Measurements from ENCODE around the gene MYH9.

Gene MYH9

GRCh38 chr22:36425977-36426523, 38.3 kb upstream of the MYH9 start:
- H3K36me3 ChIP-seq (ENCODE audit: control insufficient read depth in 2 of 2, insufficient read depth in 1 of 2, low read length in 2 of 2): no peaks in the 10 kb centered on the region
- no peak overlapping the region for H3K4me3 ChIP-seq (ENCODE audit: low read depth, low read length)
- 0 out of 2 replicates have a peak, but pooled peaks cover 3% of the 10 kb centered on the region for H3K4me1 ChIP-seq (ENCODE audit: control insufficient read depth, insufficient read depth, low read length)
- H3K9me3 ChIP-seq (ENCODE audit: control insufficient read depth, insufficient read depth, low read depth, low read length): no peaks in the 10 kb centered on the region
- TF ChIP-seq, protein P1, sequence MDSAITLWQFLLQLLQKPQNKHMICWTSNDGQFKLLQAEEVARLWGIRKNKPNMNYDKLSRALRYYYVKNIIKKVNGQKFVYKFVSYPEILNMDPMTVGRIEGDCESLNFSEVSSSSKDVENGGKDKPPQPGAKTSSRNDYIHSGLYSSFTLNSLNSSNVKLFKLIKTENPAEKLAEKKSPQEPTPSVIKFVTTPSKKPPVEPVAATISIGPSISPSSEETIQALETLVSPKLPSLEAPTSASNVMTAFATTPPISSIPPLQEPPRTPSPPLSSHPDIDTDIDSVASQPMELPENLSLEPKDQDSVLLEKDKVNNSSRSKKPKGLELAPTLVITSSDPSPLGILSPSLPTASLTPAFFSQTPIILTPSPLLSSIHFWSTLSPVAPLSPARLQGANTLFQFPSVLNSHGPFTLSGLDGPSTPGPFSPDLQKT (IDR thresholded peaks at IDR 0.05; ENCODE audit: borderline replicate concordance, low read depth, low read length): no peak
- TF ChIP-seq ZNF24 (tag by site-specific recombination; IDR thresholded peaks at IDR 0.05): no peak
- TF ChIP-seq EGR2 (tag by site-specific recombination; IDR thresholded peaks at IDR 0.05; ENCODE audit: low read depth): peak; percentile 88
- no peak for TF ChIP-seq ZSCAN23 (tag by site-specific recombination; IDR thresholded peaks at IDR 0.05)
- TF ChIP-seq, protein P2, sequence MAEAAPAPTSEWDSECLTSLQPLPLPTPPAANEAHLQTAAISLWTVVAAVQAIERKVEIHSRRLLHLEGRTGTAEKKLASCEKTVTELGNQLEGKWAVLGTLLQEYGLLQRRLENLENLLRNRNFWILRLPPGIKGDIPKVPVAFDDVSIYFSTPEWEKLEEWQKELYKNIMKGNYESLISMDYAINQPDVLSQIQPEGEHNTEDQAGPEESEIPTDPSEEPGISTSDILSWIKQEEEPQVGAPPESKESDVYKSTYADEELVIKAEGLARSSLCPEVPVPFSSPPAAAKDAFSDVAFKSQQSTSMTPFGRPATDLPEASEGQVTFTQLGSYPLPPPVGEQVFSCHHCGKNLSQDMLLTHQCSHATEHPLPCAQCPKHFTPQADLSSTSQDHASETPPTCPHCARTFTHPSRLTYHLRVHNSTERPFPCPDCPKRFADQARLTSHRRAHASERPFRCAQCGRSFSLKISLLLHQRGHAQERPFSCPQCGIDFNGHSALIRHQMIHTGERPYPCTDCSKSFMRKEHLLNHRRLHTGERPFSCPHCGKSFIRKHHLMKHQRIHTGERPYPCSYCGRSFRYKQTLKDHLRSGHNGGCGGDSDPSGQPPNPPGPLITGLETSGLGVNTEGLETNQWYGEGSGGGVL (tag by site-specific recombination; IDR thresholded peaks at IDR 0.05): peak; percentile 69
- TF ChIP-seq ZNF366 (tag by site-specific recombination; conservative IDR thresholded peaks at IDR 0.05): peak; percentile 49
- peak; percentile 91 for TF ChIP-seq GLIS1 (tag by site-specific recombination; IDR thresholded peaks at IDR 0.05)
- no peak for TF ChIP-seq BCL6B (tag by site-specific recombination; IDR thresholded peaks at IDR 0.05)
- TF ChIP-seq, protein P3, sequence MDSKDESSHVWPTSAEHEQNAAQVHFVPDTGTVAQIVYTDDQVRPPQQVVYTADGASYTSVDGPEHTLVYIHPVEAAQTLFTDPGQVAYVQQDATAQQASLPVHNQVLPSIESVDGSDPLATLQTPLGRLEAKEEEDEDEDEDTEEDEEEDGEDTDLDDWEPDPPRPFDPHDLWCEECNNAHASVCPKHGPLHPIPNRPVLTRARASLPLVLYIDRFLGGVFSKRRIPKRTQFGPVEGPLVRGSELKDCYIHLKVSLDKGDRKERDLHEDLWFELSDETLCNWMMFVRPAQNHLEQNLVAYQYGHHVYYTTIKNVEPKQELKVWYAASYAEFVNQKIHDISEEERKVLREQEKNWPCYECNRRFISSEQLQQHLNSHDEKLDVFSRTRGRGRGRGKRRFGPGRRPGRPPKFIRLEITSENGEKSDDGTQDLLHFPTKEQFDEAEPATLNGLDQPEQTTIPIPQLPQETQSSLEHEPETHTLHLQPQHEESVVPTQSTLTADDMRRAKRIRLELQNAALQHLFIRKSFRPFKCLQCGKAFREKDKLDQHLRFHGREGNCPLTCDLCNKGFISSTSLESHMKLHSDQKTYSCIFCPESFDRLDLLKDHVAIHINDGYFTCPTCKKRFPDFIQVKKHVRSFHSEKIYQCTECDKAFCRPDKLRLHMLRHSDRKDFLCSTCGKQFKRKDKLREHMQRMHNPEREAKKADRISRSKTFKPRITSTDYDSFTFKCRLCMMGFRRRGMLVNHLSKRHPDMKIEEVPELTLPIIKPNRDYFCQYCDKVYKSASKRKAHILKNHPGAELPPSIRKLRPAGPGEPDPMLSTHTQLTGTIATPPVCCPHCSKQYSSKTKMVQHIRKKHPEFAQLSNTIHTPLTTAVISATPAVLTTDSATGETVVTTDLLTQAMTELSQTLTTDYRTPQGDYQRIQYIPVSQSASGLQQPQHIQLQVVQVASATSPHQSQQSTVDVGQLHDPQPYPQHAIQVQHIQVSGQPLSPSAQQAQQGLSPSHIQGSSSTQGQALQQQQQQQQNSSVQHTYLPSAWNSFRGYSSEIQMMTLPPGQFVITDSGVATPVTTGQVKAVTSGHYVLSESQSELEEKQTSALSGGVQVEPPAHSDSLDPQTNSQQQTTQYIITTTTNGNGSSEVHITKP (tag by site-specific recombination; IDR thresholded peaks at IDR 0.05): peak; percentile 81
- no peak for TF ChIP-seq ZBTB26 (tag by site-specific recombination; optimal IDR thresholded peaks at IDR 0.05)
- peak; percentile 69 for TF ChIP-seq ZFHX2 (tag by site-specific recombination; conservative IDR thresholded peaks at IDR 0.05)
- TF ChIP-seq ZNF146 (tag by site-specific recombination; IDR thresholded peaks at IDR 0.05): no peak
- peak; percentile 47 for TF ChIP-seq GLIS2 (tag by site-specific recombination; IDR thresholded peaks at IDR 0.05)
- TF ChIP-seq ZNF530 (tag by site-specific recombination; IDR thresholded peaks at IDR 0.05; ENCODE audit: low read depth): no peak
- peak; percentile 95 for TF ChIP-seq ZIC2 (tag by site-specific recombination; IDR thresholded peaks at IDR 0.05)
- no peak for TF ChIP-seq ZNF391 (tag by site-specific recombination; IDR thresholded peaks at IDR 0.05; ENCODE audit: borderline replicate concordance, low read depth)
- TF ChIP-seq ZNF629 (tag by site-specific recombination; IDR thresholded peaks at IDR 0.05): no peak
- TF ChIP-seq, protein P4, sequence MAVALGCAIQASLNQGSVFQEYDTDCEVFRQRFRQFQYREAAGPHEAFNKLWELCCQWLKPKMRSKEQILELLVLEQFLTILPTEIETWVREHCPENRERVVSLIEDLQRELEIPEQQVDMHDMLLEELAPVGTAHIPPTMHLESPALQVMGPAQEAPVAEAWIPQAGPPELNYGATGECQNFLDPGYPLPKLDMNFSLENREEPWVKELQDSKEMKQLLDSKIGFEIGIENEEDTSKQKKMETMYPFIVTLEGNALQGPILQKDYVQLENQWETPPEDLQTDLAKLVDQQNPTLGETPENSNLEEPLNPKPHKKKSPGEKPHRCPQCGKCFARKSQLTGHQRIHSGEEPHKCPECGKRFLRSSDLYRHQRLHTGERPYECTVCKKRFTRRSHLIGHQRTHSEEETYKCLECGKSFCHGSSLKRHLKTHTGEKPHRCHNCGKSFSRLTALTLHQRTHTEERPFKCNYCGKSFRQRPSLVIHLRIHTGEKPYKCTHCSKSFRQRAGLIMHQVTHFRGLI (tag by site-specific recombination; IDR thresholded peaks at IDR 0.05): no peak
- TF ChIP-seq IKZF3 (tag by site-specific recombination; IDR thresholded peaks at IDR 0.05): 0 out of 2 replicates have a peak, but pooled peaks have one; percentile 21
- TF ChIP-seq AEBP2 (tag by site-specific recombination; IDR thresholded peaks at IDR 0.05; ENCODE audit: borderline replicate concordance): no peak
- TF ChIP-seq PRDM1 (tag by site-specific recombination; IDR thresholded peaks at IDR 0.05): peak; percentile 91
- TF ChIP-seq, protein P5, sequence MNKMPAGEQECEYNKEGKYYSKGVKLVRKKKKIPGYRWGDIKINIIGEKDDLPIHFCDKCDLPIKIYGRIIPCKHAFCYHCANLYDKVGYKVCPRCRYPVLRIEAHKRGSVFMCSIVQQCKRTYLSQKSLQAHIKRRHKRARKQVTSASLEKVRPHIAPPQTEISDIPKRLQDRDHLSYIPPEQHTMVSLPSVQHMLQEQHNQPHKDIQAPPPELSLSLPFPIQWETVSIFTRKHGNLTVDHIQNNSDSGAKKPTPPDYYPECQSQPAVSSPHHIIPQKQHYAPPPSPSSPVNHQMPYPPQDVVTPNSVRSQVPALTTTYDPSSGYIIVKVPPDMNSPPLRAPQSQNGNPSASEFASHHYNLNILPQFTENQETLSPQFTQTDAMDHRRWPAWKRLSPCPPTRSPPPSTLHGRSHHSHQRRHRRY (tag by site-specific recombination; IDR thresholded peaks at IDR 0.05): no peak
- no peak overlapping the region; the same call in 1 of the 2 replicates for H3K27ac ChIP-seq (ENCODE audit: extremely low read depth, low read depth, low read length)
- POLR2A ChIA-PET: interaction anchor here (0.5 to 1.9 kb wide), 6 partner anchors 16 to 66 kb away, joined by 3 to 7 read pairs (median 4); partner anchors contain the start of gene MYH9
- CTCF ChIA-PET: interaction anchor here (0.6 to 1.4 kb wide), 4 partner anchors 22 to 73 kb away, joined by 3 to 6 read pairs (median 4); no protein-coding TSS in a partner anchor

Measured in HEK293 (cell line).